B cell (primary cell): ENCODE results near the gene HDLBP. TPM values are rescaled to one million over a fixed set of nuclear protein-coding genes. Genes with fewer than 3 reads are reported as not detected.

Source experiments
- ATAC-seq: fragments of 200-7000 bp; cut with Tn5 transposase; one replicate; pipeline ENCODE4 v1.10.0; 2021; ENCODE audit warnings: low read depth, mild to moderate bottlenecking, moderate number of reproducible peaks, moderate library complexity
- CTCF ChIA-PET: fragments of 350-600 bp; sonication (Branson Sonifier 250); formaldehyde crosslinking; loops from one replicate; lab custom pipeline; 2021; ENCODE audit warnings: antibody characterized with exemption, inconsistent platforms; lab: Charles Lee
- POLR2A ChIA-PET: fragments of 350-600 bp; sonication (Branson Sonifier 250); formaldehyde crosslinking; loops from one replicate; lab custom pipeline; 2021; ENCODE audit warnings: antibody characterized with exemption; lab: Charles Lee
- DNase-seq: peaks from one replicate; pipeline ENCODE4 v3.0.0; 2013
- H2AFZ ChIP-seq: 2 replicates; pipeline ENCODE4 v1.6.1; 2012; ENCODE audit warnings: mild to moderate bottlenecking, low read depth, low read length; ENCODE audit not compliant: insufficient read depth, poor library complexity, severe bottlenecking
- H3K27ac ChIP-seq, 2 donors: 1 replicate in 1 of 2; 2 replicates in 1 of 2; pipeline ENCODE4 v1.5.1; 2012 to 2013; ENCODE audit warnings: low read length in 2 of 2, mild to moderate bottlenecking in 2 of 2, moderate library complexity in 1 of 2
- H3K27me3 ChIP-seq, 4 experiments: fragments of 200-600 bp in 1 of 4; sonication (generic) in 1 of 4; replicated peaks in 1 of 4; 1 replicate in 2 of 4; 2 replicates in 2 of 4; pipeline versions ENCODE4 v1.6.1 to v1.7.0; 2013 to 2016; ENCODE audit warnings: low read length in 3 of 4, mild to moderate bottlenecking in 2 of 4, mixed read lengths in 1 of 4, moderate library complexity in 1 of 4; ENCODE audit not compliant: insufficient read depth in 4 of 4, control insufficient read depth in 3 of 4; ENCODE audit errors: control extremely low read depth in 1 of 4
- H3K36me3 ChIP-seq, 2 experiments: replicated peaks in 1 of 2; 1 replicate in 1 of 2; 2 replicates in 1 of 2; pipeline versions ENCODE4 v1.6.1 to v1.7.1; 2013; ENCODE audit warnings: low read length in 1 of 2; ENCODE audit not compliant: insufficient read depth in 2 of 2, control insufficient read depth in 1 of 2; ENCODE audit errors: control extremely low read depth in 1 of 2, extremely low read depth in 1 of 2
- H3K4me1 ChIP-seq, 2 donors: fragments of 200-600 bp in 1 of 2; sonication (generic) in 1 of 2; 1 replicate in 1 of 2; 2 replicates in 1 of 2; pipeline versions ENCODE4 v1.5.1 to v1.6.1; 2013 to 2017; ENCODE audit warnings: low read length in 2 of 2; ENCODE audit not compliant: control insufficient read depth in 2 of 2, insufficient read depth in 2 of 2
- H3K4me2 ChIP-seq: replicated peaks from 2 replicates; pipeline ENCODE3; 2012; ENCODE audit warnings: mild to moderate bottlenecking, low read depth, low read length; ENCODE audit not compliant: poor library complexity, severe bottlenecking
- H3K4me3 ChIP-seq, 5 experiments: fragments of 200-600 bp in 1 of 5; sonication (generic) in 1 of 5; 1 replicate in 3 of 5; 2 replicates in 2 of 5; pipeline versions ENCODE4 v1.5.1 to v1.7.0; 2011 to 2016; ENCODE audit warnings: low read length in 4 of 5, mild to moderate bottlenecking in 4 of 5, low read depth in 2 of 5, control low read depth in 1 of 5, moderate library complexity in 1 of 5; ENCODE audit not compliant: insufficient read depth in 1 of 5; ENCODE audit errors: control extremely low read depth in 1 of 5, extremely low read depth in 1 of 5
- H3K79me2 ChIP-seq: fragments of 200-600 bp; sonication (generic); one replicate; pipeline ENCODE4 v1.6.0; 2016; ENCODE audit warnings: low read length; ENCODE audit not compliant: control insufficient read depth, insufficient read depth
- H3K9ac ChIP-seq: fragments of 200-600 bp; sonication (generic); 2 replicates; pipeline ENCODE4 v1.6.1; 2017; ENCODE audit warnings: mild to moderate bottlenecking, low read length, moderate library complexity
- H3K9me3 ChIP-seq, 3 donors: one replicate each; pipeline versions ENCODE4 v1.6.1 to v1.7.1; 2013; ENCODE audit warnings: low read length in 2 of 3; ENCODE audit not compliant: control insufficient read depth in 2 of 3, insufficient read depth in 1 of 3; ENCODE audit errors: control extremely low read depth in 1 of 3
- H4K20me1 ChIP-seq: 2 replicates; pipeline ENCODE4 v1.6.0; 2012; ENCODE audit warnings: mild to moderate bottlenecking, low read length; ENCODE audit not compliant: insufficient read depth, control insufficient read depth, poor library complexity, severe bottlenecking
- H3K27ac Mint-ChIP-seq: one replicate; pipeline ENCODE4 v1.8.0; 2021; ENCODE audit warnings: mixed read lengths
- H3K27me3 Mint-ChIP-seq: one replicate; pipeline ENCODE4 v1.8.0; 2021; ENCODE audit warnings: mixed read lengths
- H3K4me1 Mint-ChIP-seq: one replicate; pipeline ENCODE4 v1.8.0; 2021; ENCODE audit warnings: mixed read lengths
- H3K4me3 Mint-ChIP-seq: one replicate; pipeline ENCODE4 v1.8.0; 2021; ENCODE audit warnings: mixed read lengths
- H3K9me3 Mint-ChIP-seq: one replicate; pipeline ENCODE4 v1.8.0; 2022; ENCODE audit warnings: mixed read lengths; ENCODE audit not compliant: insufficient read depth
- CTCF ChIP-seq: fragments of 200-600 bp; IDR thresholded peaks from one replicate; pipeline ENCODE4 v1.8.0; 2022; ENCODE audit warnings: antibody characterized with exemption, mild to moderate bottlenecking
- EZH2 ChIP-seq: IDR thresholded peaks from 2 replicates; pipeline ENCODE4 v1.6.1; 2012; ENCODE audit warnings: borderline replicate concordance, low read depth, mild to moderate bottlenecking, moderate library complexity, low read length; ENCODE audit not compliant: insufficient read depth, poor library complexity, severe bottlenecking
- WGBS: methylation state at CpG from one replicate; pipeline ENCODE4 v1.1.5; 2013; ENCODE audit warnings: missing lambda C conversion rate; ENCODE audit not compliant: insufficient coverage; 5-methylcytosine and 5-hydroxymethylcytosine counted together
- intact Hi-C: fragments of 100-400 bp; cut with micrococcal nuclease; formaldehyde crosslinking; loops from one replicate; pipeline ENCODE4 v1.10.0; 2022
- polyA plus RNA-seq: library from polyadenylated mRNA; depleted of rRNA; stranded (reverse); fragments of >200 nt; gene quantifications from 2 replicates; pipeline ENCODE4 v1.2.3, GENCODE V29; 2012
- total RNA-seq, 2 donors: library from RNA; stranded (reverse); fragments of 120-200 nt in 1 of 2; gene quantifications; 1 replicate in 1 of 2; 2 replicates in 1 of 2; pipeline versions ENCODE4 v1.2.3 to v1.2.4, GENCODE V29; 2013 to 2022

HDLBP gene
- total and polyA plus RNA-seq, 2 donors (not counting 1 experiment from before 2014, with no cell fraction given): 55.1 to 127 TPM

DNA sequence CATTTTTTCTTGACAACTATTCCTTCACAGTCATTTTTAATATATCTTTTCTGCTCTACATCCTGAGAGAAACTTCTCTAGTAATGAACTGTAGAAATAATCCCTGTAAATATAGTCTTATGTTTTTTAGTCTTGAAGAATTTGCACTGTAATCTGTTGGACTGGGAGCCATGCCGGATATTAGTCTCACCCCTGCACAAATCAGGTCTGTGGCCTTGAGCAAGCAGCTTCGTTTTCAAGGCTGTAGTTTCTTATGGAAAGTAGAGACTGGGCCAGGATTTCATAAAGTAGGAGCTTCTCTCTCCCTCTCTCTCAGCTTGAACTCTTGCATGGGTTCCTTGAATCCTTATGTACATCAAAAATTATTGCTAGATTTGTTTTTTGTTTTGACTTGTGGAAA is 49.3 kb upstream of the HDLBP start:
- peaks cover 90% of the 10 kb centered on the region for H3K79me2 ChIP-seq
- CTCF ChIA-PET: no interaction called here

DNA sequence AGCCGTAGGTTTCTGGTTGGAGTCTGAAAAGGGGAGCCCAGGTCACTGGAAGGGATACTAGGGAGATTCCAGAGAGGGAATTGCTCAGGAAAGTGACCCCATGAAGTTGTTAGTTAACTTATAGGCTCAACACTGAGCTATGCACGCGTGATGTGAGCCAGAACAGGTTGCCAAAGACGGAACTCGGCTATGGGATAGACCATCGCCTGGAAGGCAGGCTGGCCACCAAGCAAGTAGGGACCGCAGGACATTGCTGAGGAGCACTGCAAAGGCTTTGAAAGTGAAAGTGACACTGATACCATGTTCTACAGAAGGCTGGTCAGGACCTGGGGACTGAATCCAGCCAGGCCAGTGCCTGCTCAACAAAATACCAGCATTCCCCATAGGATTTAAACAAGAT is 48.0 kb upstream of the HDLBP start:
- H3K4me1 Mint-ChIP-seq: peaks cover 71% of the 10 kb centered on the region
- peaks cover 29 to 33% of the 10 kb centered on the region in 2 donors for H3K4me1 ChIP-seq
- H4K20me1 ChIP-seq: peaks cover 26% of the 10 kb centered on the region
- POLR2A ChIA-PET: no interaction called here
- DNase-seq: no peak
- intact Hi-C loops: no loop called here
- ATAC-seq: no peak
- peaks cover 0 to 12% of the 10 kb centered on the region in 2 experiments for H3K36me3 ChIP-seq
- H3K4me2 ChIP-seq: no peak overlapping the region
- CTCF ChIA-PET: no interaction called here
- no peaks in the 10 kb centered on the region for H3K9me3 ChIP-seq
- 98% methylated on average over 7 of the region's 7 CpGs for WGBS
- H3K4me3 Mint-ChIP-seq: no peak overlapping the region
- H3K27ac ChIP-seq: peak overlapping the region in 1 of 2 donors; percentile 16
- H2AFZ ChIP-seq: no peak overlapping the region
- no peaks in the 10 kb centered on the region for H3K9me3 Mint-ChIP-seq
- H3K27ac Mint-ChIP-seq: peak overlapping the region; percentile 39
- H3K9ac ChIP-seq: no peak overlapping the region
- H3K79me2 ChIP-seq: peaks cover 90% of the 10 kb centered on the region
- TF ChIP-seq EZH2: no peak
- no peak for TF ChIP-seq CTCF
- H3K27me3 Mint-ChIP-seq: no peaks in the 10 kb centered on the region
- H3K4me3 ChIP-seq: no peak overlapping the region
- no peaks in the 10 kb centered on the region for H3K27me3 ChIP-seq

More for the DNA sequence above, 49.3 kb upstream of the HDLBP start:
- H3K4me3 Mint-ChIP-seq: no peak overlapping the region
- ATAC-seq: no peak
- no CpG with 5 or more reads among the region's 2 CpGs for WGBS
- no peaks in the 10 kb centered on the region for H3K9me3 Mint-ChIP-seq
- Histone ChIP-seq H3K4me2 (no peak overlapping the region), H3K4me1 (peaks cover 17 to 22% of the 10 kb centered on the region in 2 donors), H3K27me3 (no peaks in the 10 kb centered on the region), H3K36me3 (peaks cover 0 to 12% of the 10 kb centered on the region in 2 experiments), H2AFZ (no peak overlapping the region), H3K9ac (no peak overlapping the region), H3K9me3 (no peaks in the 10 kb centered on the region), H3K27ac (no peak overlapping the region), H4K20me1 (peaks cover 37% of the 10 kb centered on the region), H3K4me3 (no peak overlapping the region)
- TF ChIP-seq EZH2 (no peak), CTCF (no peak)
- peaks cover 66% of the 10 kb centered on the region for H3K4me1 Mint-ChIP-seq
- no peak for DNase-seq
- H3K27ac Mint-ChIP-seq: peak overlapping the region; percentile 24
- H3K27me3 Mint-ChIP-seq: no peaks in the 10 kb centered on the region
- intact Hi-C loops: no loop called here
- POLR2A ChIA-PET: no interaction called here
